ENCODE measurements around the gene TEAD1.

TEAD1 gene

DNA sequence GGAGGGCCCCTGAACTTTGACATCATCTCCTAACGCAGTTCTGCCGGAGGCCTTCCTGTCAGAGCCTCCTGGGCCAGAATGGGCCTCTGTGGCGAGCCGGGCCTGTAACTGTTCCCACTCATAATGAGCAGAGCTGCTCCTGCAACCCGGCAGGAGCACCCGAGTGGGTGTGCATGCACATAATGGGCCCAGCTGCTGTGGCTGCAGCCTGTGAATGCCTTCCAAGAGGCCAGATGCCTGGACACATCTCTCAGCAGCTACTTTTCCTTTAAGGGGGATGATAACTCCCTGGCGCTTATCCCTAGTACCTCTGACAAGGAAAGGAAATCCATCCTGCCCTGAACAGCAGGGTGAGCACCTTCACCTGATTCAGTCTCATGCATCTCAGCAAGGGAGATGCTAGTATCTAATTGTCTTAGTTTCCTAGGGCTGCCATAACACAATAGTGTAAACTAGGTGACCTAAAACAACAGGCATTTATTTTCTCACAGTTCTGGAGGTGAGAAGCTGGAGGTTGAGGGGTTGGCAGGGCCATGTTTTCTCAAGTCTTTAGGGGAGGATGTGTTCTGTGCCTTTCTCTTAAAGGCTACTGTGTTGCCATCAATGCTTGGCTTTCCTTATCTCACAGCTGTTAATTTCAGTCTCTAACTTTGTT lies 120.5 kb downstream of the TEAD1 start:
- Histone ChIP-seq H3K27me3 (ENCODE audit: insufficient read depth, poor library complexity, severe bottlenecking) (peaks cover 7% of the 10 kb centered on the region), H3K4me3 (replicated peaks; ENCODE audit: insufficient read depth, low read length) (no peak overlapping the region), H3K27ac (replicated peaks) (no peak overlapping the region)
- TF ChIP-seq, protein P1, sequence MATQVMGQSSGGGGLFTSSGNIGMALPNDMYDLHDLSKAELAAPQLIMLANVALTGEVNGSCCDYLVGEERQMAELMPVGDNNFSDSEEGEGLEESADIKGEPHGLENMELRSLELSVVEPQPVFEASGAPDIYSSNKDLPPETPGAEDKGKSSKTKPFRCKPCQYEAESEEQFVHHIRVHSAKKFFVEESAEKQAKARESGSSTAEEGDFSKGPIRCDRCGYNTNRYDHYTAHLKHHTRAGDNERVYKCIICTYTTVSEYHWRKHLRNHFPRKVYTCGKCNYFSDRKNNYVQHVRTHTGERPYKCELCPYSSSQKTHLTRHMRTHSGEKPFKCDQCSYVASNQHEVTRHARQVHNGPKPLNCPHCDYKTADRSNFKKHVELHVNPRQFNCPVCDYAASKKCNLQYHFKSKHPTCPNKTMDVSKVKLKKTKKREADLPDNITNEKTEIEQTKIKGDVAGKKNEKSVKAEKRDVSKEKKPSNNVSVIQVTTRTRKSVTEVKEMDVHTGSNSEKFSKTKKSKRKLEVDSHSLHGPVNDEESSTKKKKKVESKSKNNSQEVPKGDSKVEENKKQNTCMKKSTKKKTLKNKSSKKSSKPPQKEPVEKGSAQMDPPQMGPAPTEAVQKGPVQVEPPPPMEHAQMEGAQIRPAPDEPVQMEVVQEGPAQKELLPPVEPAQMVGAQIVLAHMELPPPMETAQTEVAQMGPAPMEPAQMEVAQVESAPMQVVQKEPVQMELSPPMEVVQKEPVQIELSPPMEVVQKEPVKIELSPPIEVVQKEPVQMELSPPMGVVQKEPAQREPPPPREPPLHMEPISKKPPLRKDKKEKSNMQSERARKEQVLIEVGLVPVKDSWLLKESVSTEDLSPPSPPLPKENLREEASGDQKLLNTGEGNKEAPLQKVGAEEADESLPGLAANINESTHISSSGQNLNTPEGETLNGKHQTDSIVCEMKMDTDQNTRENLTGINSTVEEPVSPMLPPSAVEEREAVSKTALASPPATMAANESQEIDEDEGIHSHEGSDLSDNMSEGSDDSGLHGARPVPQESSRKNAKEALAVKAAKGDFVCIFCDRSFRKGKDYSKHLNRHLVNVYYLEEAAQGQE (IDR thresholded peaks at IDR 0.05; ENCODE audit: insufficient replicate concordance, low read depth), result no peak
- TF ChIP-seq, protein P2, sequence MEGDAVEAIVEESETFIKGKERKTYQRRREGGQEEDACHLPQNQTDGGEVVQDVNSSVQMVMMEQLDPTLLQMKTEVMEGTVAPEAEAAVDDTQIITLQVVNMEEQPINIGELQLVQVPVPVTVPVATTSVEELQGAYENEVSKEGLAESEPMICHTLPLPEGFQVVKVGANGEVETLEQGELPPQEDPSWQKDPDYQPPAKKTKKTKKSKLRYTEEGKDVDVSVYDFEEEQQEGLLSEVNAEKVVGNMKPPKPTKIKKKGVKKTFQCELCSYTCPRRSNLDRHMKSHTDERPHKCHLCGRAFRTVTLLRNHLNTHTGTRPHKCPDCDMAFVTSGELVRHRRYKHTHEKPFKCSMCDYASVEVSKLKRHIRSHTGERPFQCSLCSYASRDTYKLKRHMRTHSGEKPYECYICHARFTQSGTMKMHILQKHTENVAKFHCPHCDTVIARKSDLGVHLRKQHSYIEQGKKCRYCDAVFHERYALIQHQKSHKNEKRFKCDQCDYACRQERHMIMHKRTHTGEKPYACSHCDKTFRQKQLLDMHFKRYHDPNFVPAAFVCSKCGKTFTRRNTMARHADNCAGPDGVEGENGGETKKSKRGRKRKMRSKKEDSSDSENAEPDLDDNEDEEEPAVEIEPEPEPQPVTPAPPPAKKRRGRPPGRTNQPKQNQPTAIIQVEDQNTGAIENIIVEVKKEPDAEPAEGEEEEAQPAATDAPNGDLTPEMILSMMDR (IDR thresholded peaks at IDR 0.05; ENCODE audit: insufficient read depth, low read length), result no peak
- TF ChIP-seq POLR2AphosphoS5 (IDR thresholded peaks at IDR 0.05; ENCODE audit: low read depth), result no peak
- TF ChIP-seq SPI1 (IDR thresholded peaks at IDR 0.05; ENCODE audit: borderline replicate concordance, low read depth), result no peak
- no peak for TF ChIP-seq GABPA (IDR thresholded peaks at IDR 0.05; ENCODE audit: low read depth)
- no peak for DNase-seq (ENCODE audit: low read depth in 1 of 2, low spot score in 1 of 2)

DNA sequence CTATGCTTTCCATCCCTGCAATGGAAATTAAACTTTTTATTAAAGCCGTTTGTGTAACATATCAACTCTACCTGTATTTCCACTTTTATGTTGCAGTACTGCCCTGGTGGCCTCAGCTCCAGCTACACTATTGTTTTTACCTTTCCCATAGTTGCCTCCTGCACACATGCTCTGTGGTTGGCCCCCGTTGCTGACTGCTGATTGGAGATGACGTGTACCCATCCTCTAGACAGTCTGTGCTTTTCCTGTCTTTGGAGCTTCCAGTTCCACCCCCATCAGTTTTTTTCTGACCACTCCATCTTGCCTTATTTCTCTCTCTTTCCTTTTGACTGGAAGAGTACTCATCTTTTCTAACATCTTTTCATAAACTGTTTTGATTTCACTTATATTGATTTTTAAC lies 123.8 kb downstream of the TEAD1 start:
- Histone ChIP-seq H3K4me3 (replicated peaks; ENCODE audit: insufficient read depth, low read length) (no peak overlapping the region), H3K27me3 (ENCODE audit: insufficient read depth, poor library complexity, severe bottlenecking) (peaks cover 12% of the 10 kb centered on the region), H3K27ac (replicated peaks) (no peak overlapping the region)
- TF ChIP-seq POLR2AphosphoS5 (IDR thresholded peaks at IDR 0.05; ENCODE audit: low read depth), result no peak
- TF ChIP-seq, protein P1 (IDR thresholded peaks at IDR 0.05; ENCODE audit: insufficient replicate concordance, low read depth), result no peak
- TF ChIP-seq, protein P2 (IDR thresholded peaks at IDR 0.05; ENCODE audit: insufficient read depth, low read length), result no peak
- no peak for TF ChIP-seq GABPA (IDR thresholded peaks at IDR 0.05; ENCODE audit: low read depth)
- TF ChIP-seq SPI1 (IDR thresholded peaks at IDR 0.05; ENCODE audit: borderline replicate concordance, low read depth), result no peak
- DNase-seq (ENCODE audit: low read depth in 1 of 2, low spot score in 1 of 2), result no peak

DNA sequence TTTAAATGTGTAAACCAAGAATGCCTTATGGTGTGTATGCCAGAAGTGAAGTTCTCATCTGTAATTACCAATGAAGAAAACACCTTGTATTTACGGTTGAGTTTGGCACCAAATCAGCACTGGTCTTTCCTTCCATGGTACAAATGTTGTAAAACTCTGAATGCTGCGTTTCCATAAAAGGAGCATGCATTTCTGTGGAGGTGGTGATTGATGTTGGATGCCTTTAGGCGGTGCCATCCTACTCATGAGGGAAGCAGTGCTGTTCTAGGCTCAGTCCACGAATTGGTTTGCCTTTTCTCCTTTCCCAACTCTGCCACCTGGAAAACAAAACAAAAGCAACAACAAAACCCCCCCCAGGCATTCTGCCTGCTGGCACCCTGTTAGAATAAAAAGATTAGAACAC lies 124.4 kb downstream of the TEAD1 start:
- DNase-seq (ENCODE audit: low read depth in 1 of 2, low spot score in 1 of 2), result no peak
- H3K27me3 ChIP-seq (ENCODE audit: insufficient read depth, poor library complexity, severe bottlenecking), result peaks cover 12% of the 10 kb centered on the region
- H3K4me3 ChIP-seq (replicated peaks; ENCODE audit: insufficient read depth, low read length), result no peak overlapping the region
- no peak overlapping the region for H3K27ac ChIP-seq (replicated peaks)
- TF ChIP-seq, protein P1 (IDR thresholded peaks at IDR 0.05; ENCODE audit: insufficient replicate concordance, low read depth), result no peak
- TF ChIP-seq SPI1 (IDR thresholded peaks at IDR 0.05; ENCODE audit: borderline replicate concordance, low read depth) (no peak), GABPA (IDR thresholded peaks at IDR 0.05; ENCODE audit: low read depth) (no peak), POLR2AphosphoS5 (IDR thresholded peaks at IDR 0.05; ENCODE audit: low read depth) (no peak)
- TF ChIP-seq, protein P2 (IDR thresholded peaks at IDR 0.05; ENCODE audit: insufficient read depth, low read length), result no peak
